Measurements from ENCODE around the gene PHLPP2. TPM values are rescaled to one million over a fixed set of nuclear protein-coding genes. Genes with fewer than 3 reads are reported as not detected.

PHLPP2 gene
- total RNA-seq, 1 experiment from 2014 or later = 14.8 TPM

- Histone ChIP-seq H3K9me2 (replicated peaks; ENCODE audit: insufficient read depth, low read length) (no peaks in the 10 kb centered on the region), H3K36me3 (ENCODE audit: insufficient read depth, low read length) (peaks cover 30% of the 10 kb centered on the region), H3K79me2 (ENCODE audit: low read length) (no peaks in the 10 kb centered on the region), H3K9ac (ENCODE audit: low read length) (no peak overlapping the region), H3K9me3 (ENCODE audit: low read length) (no peaks in the 10 kb centered on the region), H2AFZ (ENCODE audit: low read length) (no peak overlapping the region), H3K4me2 (ENCODE audit: low read depth, low read length, poor library complexity, severe bottlenecking) (no peak overlapping the region), H4K20me1 (ENCODE audit: insufficient read depth, low read depth, low read length) (no peaks in the 10 kb centered on the region), H3K27me3 (ENCODE audit: low read length) (no peaks in the 10 kb centered on the region), H3K4me1 (ENCODE audit: low read length) (no peaks in the 10 kb centered on the region), H3K27ac (ENCODE audit: low read length) (no peak overlapping the region), H3K4me3 (ENCODE audit: low read length) (no peak overlapping the region)
- no peak for DNase-seq
These were observed 51.5 kb downstream of the PHLPP2 start for GRCh38 chr16:71672803-71673581.

- Histone ChIP-seq H3K9me2 (replicated peaks; ENCODE audit: insufficient read depth, low read length) (no peaks in the 10 kb centered on the region), H3K4me3 (ENCODE audit: low read length) (no peak overlapping the region), H3K4me2 (ENCODE audit: low read depth, low read length, poor library complexity, severe bottlenecking) (no peak overlapping the region), H2AFZ (ENCODE audit: low read length) (no peak overlapping the region), H3K79me2 (ENCODE audit: low read length) (no peaks in the 10 kb centered on the region), H3K27me3 (ENCODE audit: low read length) (no peaks in the 10 kb centered on the region), H3K27ac (ENCODE audit: low read length) (no peak overlapping the region), H3K9me3 (ENCODE audit: low read length) (no peaks in the 10 kb centered on the region), H3K9ac (ENCODE audit: low read length) (no peak overlapping the region), H3K36me3 (ENCODE audit: insufficient read depth, low read length) (peaks cover 31% of the 10 kb centered on the region), H3K4me1 (ENCODE audit: low read length) (no peaks in the 10 kb centered on the region), H4K20me1 (ENCODE audit: insufficient read depth, low read depth, low read length) (no peaks in the 10 kb centered on the region)
- no peak for DNase-seq
These were observed 52.4 kb downstream of the PHLPP2 start for GRCh38 chr16:71672125-71672524.

DNA sequence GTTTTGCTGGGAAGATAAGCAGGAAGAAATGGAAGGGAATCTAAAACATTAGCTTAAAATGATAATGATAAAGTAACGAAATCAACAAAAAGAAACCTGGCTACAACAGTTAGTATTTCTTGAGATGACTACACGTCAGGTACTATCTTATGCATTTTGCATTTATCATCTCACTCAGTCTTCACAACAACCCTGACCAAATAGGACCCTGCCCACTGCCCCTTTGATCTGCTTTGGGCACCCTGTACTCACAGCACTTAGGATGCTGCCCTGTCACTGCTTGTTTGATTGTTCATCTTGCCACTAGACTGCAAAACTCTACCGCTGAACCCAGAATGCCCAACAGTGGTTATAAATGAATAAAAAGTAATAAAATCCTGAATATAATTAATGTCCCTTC, 53.3 kb downstream of the PHLPP2 start:
- DNase-seq = no peak
- no peaks in the 10 kb centered on the region for H3K9me3 ChIP-seq (ENCODE audit: low read length)
- no peaks in the 10 kb centered on the region for H3K9me2 ChIP-seq (replicated peaks; ENCODE audit: insufficient read depth, low read length)
- no peak overlapping the region for H2AFZ ChIP-seq (ENCODE audit: low read length)
- no peaks in the 10 kb centered on the region for H3K79me2 ChIP-seq (ENCODE audit: low read length)
- H3K36me3 ChIP-seq (ENCODE audit: insufficient read depth, low read length) = peaks cover 38% of the 10 kb centered on the region
- no peak overlapping the region for H3K4me2 ChIP-seq (ENCODE audit: low read depth, low read length, poor library complexity, severe bottlenecking)
- H3K27ac ChIP-seq (ENCODE audit: low read length) = no peak overlapping the region
- no peaks in the 10 kb centered on the region for H4K20me1 ChIP-seq (ENCODE audit: insufficient read depth, low read depth, low read length)
- no peaks in the 10 kb centered on the region for H3K4me1 ChIP-seq (ENCODE audit: low read length)
- no peak overlapping the region for H3K9ac ChIP-seq (ENCODE audit: low read length)
- H3K27me3 ChIP-seq (ENCODE audit: low read length) = no peaks in the 10 kb centered on the region
- H3K4me3 ChIP-seq (ENCODE audit: low read length) = no peak overlapping the region

DNA sequence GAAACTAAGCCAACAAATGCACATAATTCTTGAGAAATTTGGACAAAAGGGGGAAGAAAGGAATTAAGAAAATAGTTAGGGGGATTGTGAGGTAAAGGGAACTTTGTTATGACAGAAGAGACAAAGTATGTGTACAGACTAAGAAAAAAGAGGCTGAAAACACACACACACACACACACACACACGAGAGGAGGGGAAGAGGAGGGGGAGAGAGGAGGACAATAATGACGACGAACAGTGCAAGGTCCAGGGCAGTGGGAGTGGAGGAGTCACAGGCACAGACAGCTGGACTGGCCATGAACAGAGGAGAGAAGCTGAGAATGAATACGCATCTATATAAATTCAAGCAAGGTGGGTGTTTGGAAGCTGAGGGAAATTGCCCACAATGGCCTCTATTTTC, 54.0 kb downstream of the PHLPP2 start:
- Histone ChIP-seq H3K27me3 (ENCODE audit: low read length) (no peaks in the 10 kb centered on the region), H3K4me3 (ENCODE audit: low read length) (no peak overlapping the region), H4K20me1 (ENCODE audit: insufficient read depth, low read depth, low read length) (no peaks in the 10 kb centered on the region), H3K4me2 (ENCODE audit: low read depth, low read length, poor library complexity, severe bottlenecking) (no peak overlapping the region), H2AFZ (ENCODE audit: low read length) (no peak overlapping the region), H3K9me3 (ENCODE audit: low read length) (no peaks in the 10 kb centered on the region), H3K27ac (ENCODE audit: low read length) (no peak overlapping the region), H3K79me2 (ENCODE audit: low read length) (no peaks in the 10 kb centered on the region), H3K4me1 (ENCODE audit: low read length) (no peaks in the 10 kb centered on the region), H3K36me3 (ENCODE audit: insufficient read depth, low read length) (peaks cover 39% of the 10 kb centered on the region), H3K9me2 (replicated peaks; ENCODE audit: insufficient read depth, low read length) (no peaks in the 10 kb centered on the region), H3K9ac (ENCODE audit: low read length) (no peak overlapping the region)
- DNase-seq = no peak

DNA sequence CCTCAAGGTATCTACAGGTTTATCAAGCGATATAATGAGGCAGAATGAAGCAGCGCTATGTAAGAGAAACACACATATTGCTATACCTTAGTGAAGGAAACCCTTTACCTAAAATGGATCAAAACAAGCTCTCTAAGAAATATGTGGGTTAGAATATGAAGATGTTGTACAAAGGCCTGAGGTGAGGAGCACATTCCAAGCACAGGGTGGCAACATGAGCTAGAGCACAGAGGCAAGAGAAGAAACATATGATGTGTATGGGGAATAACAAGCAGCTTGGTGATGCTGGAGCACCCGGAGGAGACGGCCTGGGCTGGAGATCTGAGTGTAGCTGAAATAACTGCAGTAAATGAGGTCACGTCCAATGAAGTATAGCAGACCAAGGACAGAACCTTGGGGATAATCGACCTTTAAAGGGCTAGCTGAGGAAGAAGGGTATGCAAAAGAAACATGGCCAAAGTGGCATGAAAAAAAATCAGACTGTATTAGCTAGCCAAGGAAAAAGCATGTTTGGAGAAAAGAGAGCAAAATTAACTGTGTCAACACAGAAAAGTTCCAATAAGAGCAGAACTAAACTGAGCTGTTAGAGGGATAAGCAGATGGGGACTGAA, 54.5 kb downstream of the PHLPP2 start:
- no peak for DNase-seq
- Histone ChIP-seq H3K27ac (ENCODE audit: low read length) (no peak overlapping the region), H3K4me1 (ENCODE audit: low read length) (no peaks in the 10 kb centered on the region), H3K4me3 (ENCODE audit: low read length) (no peak overlapping the region), H4K20me1 (ENCODE audit: insufficient read depth, low read depth, low read length) (no peaks in the 10 kb centered on the region), H2AFZ (ENCODE audit: low read length) (no peak overlapping the region), H3K9ac (ENCODE audit: low read length) (no peak overlapping the region), H3K9me2 (replicated peaks; ENCODE audit: insufficient read depth, low read length) (no peaks in the 10 kb centered on the region), H3K4me2 (ENCODE audit: low read depth, low read length, poor library complexity, severe bottlenecking) (no peak overlapping the region), H3K36me3 (ENCODE audit: insufficient read depth, low read length) (peaks cover 36% of the 10 kb centered on the region), H3K9me3 (ENCODE audit: low read length) (no peaks in the 10 kb centered on the region), H3K27me3 (ENCODE audit: low read length) (no peaks in the 10 kb centered on the region), H3K79me2 (ENCODE audit: low read length) (no peaks in the 10 kb centered on the region)

DNA sequence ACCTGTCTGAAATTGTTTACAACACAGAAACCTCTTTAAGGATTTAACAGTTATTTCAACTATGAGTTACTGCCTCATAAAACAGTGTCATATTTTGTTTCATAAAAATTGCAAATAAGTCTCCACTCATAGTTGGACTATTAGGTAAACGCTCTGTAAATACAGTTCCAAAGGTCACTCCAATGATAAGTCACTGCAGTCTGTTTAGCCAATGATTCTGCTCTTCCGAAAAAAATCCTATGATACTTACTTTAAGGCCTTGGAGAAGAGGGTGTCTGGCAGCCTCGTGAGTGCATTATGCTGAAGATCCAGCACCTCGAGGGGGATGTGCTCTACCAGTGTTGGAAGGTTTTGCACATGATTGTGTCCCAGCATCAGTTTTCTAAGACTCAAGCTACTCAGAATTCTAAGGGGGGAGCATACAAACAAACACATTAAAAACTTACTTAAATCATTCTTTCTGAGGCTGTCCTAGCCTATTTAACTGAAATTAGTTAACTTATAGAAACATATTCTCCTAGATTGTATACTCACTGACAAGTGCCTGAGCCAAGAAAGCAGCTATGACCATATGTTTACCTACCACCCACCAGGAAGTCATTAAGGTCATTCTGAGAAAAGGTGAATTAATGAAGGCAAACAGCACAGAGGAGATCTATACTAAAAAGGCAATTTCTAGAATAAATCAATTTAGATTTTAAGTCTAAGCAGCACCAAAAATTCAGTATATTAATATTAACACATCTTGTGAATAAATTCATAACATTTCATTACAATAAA, 57.4 kb downstream of the PHLPP2 start:
- Histone ChIP-seq H3K36me3 (ENCODE audit: insufficient read depth, low read length) (peaks cover 27% of the 10 kb centered on the region; the same call in 1 of the 2 replicates), H3K27ac (ENCODE audit: low read length) (no peak overlapping the region)

GRCh38 chr16:71666264-71666663, 58.2 kb downstream of the PHLPP2 start:
- Histone ChIP-seq H3K4me1 (ENCODE audit: low read length) (no peaks in the 10 kb centered on the region), H3K27me3 (ENCODE audit: low read length) (no peaks in the 10 kb centered on the region), H2AFZ (ENCODE audit: low read length) (no peak overlapping the region), H3K9me2 (replicated peaks; ENCODE audit: insufficient read depth, low read length) (no peaks in the 10 kb centered on the region), H3K9me3 (ENCODE audit: low read length) (no peaks in the 10 kb centered on the region), H3K27ac (ENCODE audit: low read length) (no peak overlapping the region), H3K4me3 (ENCODE audit: low read length) (no peak overlapping the region), H3K4me2 (ENCODE audit: low read depth, low read length, poor library complexity, severe bottlenecking) (no peak overlapping the region), H3K79me2 (ENCODE audit: low read length) (no peaks in the 10 kb centered on the region), H3K9ac (ENCODE audit: low read length) (no peak overlapping the region), H3K36me3 (ENCODE audit: insufficient read depth, low read length) (peaks cover 27% of the 10 kb centered on the region; the same call in 1 of the 2 replicates), H4K20me1 (ENCODE audit: insufficient read depth, low read depth, low read length) (no peaks in the 10 kb centered on the region)
- DNase-seq = no peak

More for the DNA sequence above, 57.4 kb downstream of the PHLPP2 start:
- no peak for DNase-seq
- H3K27me3 ChIP-seq (ENCODE audit: low read length) = no peaks in the 10 kb centered on the region
- H3K4me1 ChIP-seq (ENCODE audit: low read length) = no peaks in the 10 kb centered on the region
- no peak overlapping the region for H3K9ac ChIP-seq (ENCODE audit: low read length)
- no peaks in the 10 kb centered on the region for H3K79me2 ChIP-seq (ENCODE audit: low read length)
- no peak overlapping the region for H2AFZ ChIP-seq (ENCODE audit: low read length)
- no peaks in the 10 kb centered on the region for H3K9me2 ChIP-seq (replicated peaks; ENCODE audit: insufficient read depth, low read length)
- H3K4me3 ChIP-seq (ENCODE audit: low read length) = no peak overlapping the region
- no peak overlapping the region for H3K4me2 ChIP-seq (ENCODE audit: low read depth, low read length, poor library complexity, severe bottlenecking)
- no peaks in the 10 kb centered on the region for H3K9me3 ChIP-seq (ENCODE audit: low read length)
- no peaks in the 10 kb centered on the region for H4K20me1 ChIP-seq (ENCODE audit: insufficient read depth, low read depth, low read length)

DNA sequence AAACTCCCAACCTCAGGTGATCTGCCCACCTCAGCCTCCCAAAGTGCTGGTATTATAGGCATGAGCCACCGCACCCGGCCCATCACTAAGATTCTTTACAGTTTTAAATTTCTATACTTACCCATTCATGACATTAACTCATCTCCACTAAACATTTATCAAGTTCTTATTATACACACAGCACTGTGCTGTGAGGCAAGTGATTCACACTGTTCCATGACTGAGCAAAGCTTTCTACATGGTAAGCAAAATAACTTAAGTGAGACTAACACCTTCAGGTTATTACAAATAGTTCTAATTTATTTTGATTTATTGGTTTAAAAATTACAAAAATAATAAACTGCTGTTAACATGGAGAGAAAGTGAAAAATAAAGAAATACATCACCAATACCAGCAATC, 65.0 kb downstream of the PHLPP2 start:
- no peak for DNase-seq
- Histone ChIP-seq H3K79me2 (ENCODE audit: low read length) (no peaks in the 10 kb centered on the region), H3K4me3 (ENCODE audit: low read length) (no peak overlapping the region), H3K36me3 (ENCODE audit: insufficient read depth, low read length) (peaks cover 16% of the 10 kb centered on the region), H3K9me3 (ENCODE audit: low read length) (no peaks in the 10 kb centered on the region), H3K4me1 (ENCODE audit: low read length) (no peaks in the 10 kb centered on the region), H3K27ac (ENCODE audit: low read length) (no peak overlapping the region), H4K20me1 (ENCODE audit: insufficient read depth, low read depth, low read length) (no peaks in the 10 kb centered on the region), H3K27me3 (ENCODE audit: low read length) (no peaks in the 10 kb centered on the region), H3K4me2 (ENCODE audit: low read depth, low read length, poor library complexity, severe bottlenecking) (no peak overlapping the region), H3K9ac (ENCODE audit: low read length) (no peak overlapping the region), H3K9me2 (replicated peaks; ENCODE audit: insufficient read depth, low read length) (no peaks in the 10 kb centered on the region), H2AFZ (ENCODE audit: low read length) (no peak overlapping the region)
